K562 (cell line): ENCODE data around the gene B3GAT1. TPM values are rescaled to one million over a fixed set of nuclear protein-coding genes. Genes with fewer than 3 reads are reported as not detected.

Experiments used
- ATAC-seq: fragments of 200-7000 bp; cut with Tn5 transposase; 3 replicates; pipeline ENCODE4 v1.9.1; 2020; ENCODE audit warnings: moderate library complexity
- BruUV-seq: library from RNA; stranded (reverse); fragments of 400-500 nt; replicated peaks from 2 replicates; lab custom pipeline; 2021; lab: Mats Ljungman, UMichigan
- CTCF ChIA-PET: fragments of 300-600 bp; formaldehyde crosslinking; extraction: SDS; loops from one replicate; lab custom pipeline; 2021; ENCODE audit warnings: low intra/inter-chr PET ratio; lab: Yijun Ruan, JAX
- POLR2A ChIA-PET: fragments of 300-600, 350-650 bp; sonication (Branson Sonifier 250); formaldehyde crosslinking; extraction: SDS; loops from one replicate; lab custom pipeline; 2021; ENCODE audit warnings: antibody characterized with exemption, inconsistent platforms; lab: Yijun Ruan, JAX
- DNase-seq, 4 experiments: peaks; one replicate each; pipeline versions ENCODE4 v3.0.0 to v3.0.0-alpha.2; 2011 to 2018; ENCODE audit warnings: low spot score in 3 of 4, mixed read lengths in 3 of 4; ENCODE audit errors: extremely low read depth in 1 of 4
- FAIRE-seq: peaks from 2 replicates; lab custom pipeline; 2011; peaks lifted over from hg19 to GRCh38; lab: Jason Lieb, UNC
- H2AFZ ChIP-seq: 2 replicates; pipeline ENCODE4 v1.6.0; 2011; ENCODE audit warnings: low read depth, low read length, control low read depth, inconsistent platforms
- H3K27ac ChIP-seq: fragments of 200-600 bp; 3 replicates; pipeline ENCODE4 v1.8.0; 2011; ENCODE audit warnings: low read depth, mild to moderate bottlenecking, control low read depth, inconsistent platforms, low read length, moderate library complexity, mixed read lengths; ENCODE audit errors: extremely low read depth
- H3K27me3 ChIP-seq, 2 experiments: fragments of 300-600 bp in 1 of 2; 2 replicates in 1 of 2; 3 replicates in 1 of 2; pipeline versions ENCODE4 v1.6.0 to v1.8.0; 2011; ENCODE audit warnings: inconsistent platforms in 2 of 2, low read length in 2 of 2, mild to moderate bottlenecking in 1 of 2, mixed read lengths in 1 of 2, moderate library complexity in 1 of 2; ENCODE audit not compliant: control insufficient read depth in 2 of 2, insufficient read depth in 2 of 2
- H3K36me3 ChIP-seq: fragments of 300-600 bp; 3 replicates; pipeline ENCODE4 v1.8.0; 2011; ENCODE audit warnings: mild to moderate bottlenecking, low read length, inconsistent platforms; ENCODE audit not compliant: control insufficient read depth, insufficient read depth
- H3K4me1 ChIP-seq, 2 experiments: fragments of 200-600 bp in 1 of 2; replicated peaks in 1 of 2; 2 replicates in 1 of 2; 3 replicates in 1 of 2; pipeline versions ENCODE4 v1.5.1 to v1.8.0; 2011; ENCODE audit warnings: inconsistent platforms in 2 of 2, low read length in 2 of 2, mild to moderate bottlenecking in 1 of 2, mixed read lengths in 1 of 2, moderate library complexity in 1 of 2; ENCODE audit not compliant: control insufficient read depth in 2 of 2, insufficient read depth in 2 of 2
- H3K4me2 ChIP-seq: 2 replicates; pipeline ENCODE4 v1.6.1; 2011; ENCODE audit warnings: low read length, control low read depth, inconsistent platforms, mixed read lengths; ENCODE audit not compliant: insufficient read depth
- H3K4me3 ChIP-seq: fragments of 200-600 bp; sonication (generic), shearing (Covaris generic); 2 replicates; pipeline ENCODE4 v1.5.1; 2016; ENCODE audit warnings: control low read depth, inconsistent platforms
- H3K79me2 ChIP-seq: fragments of 200-600 bp; 3 replicates; pipeline ENCODE4 v1.8.0; 2011; ENCODE audit warnings: low read length, inconsistent platforms; ENCODE audit not compliant: control insufficient read depth, insufficient read depth
- H3K9ac ChIP-seq, 2 experiments: 2 replicates each; pipeline versions ENCODE4 v1.6.0 to v1.6.1; 2011; ENCODE audit warnings: low read depth in 2 of 2, low read length in 2 of 2, control low read depth in 1 of 2, inconsistent platforms in 1 of 2, mild to moderate bottlenecking in 1 of 2, mixed read lengths in 1 of 2; ENCODE audit not compliant: insufficient read depth in 1 of 2
- H3K9me1 ChIP-seq: one replicate; pipeline ENCODE4 v1.6.0; 2011; ENCODE audit warnings: inconsistent platforms, mild to moderate bottlenecking, low read length, moderate library complexity; ENCODE audit not compliant: control insufficient read depth, insufficient read depth
- H3K9me3 ChIP-seq: replicated peaks from 2 replicates; pipeline ENCODE4 v1.5.1; 2011; ENCODE audit warnings: low read depth, low read length, inconsistent platforms; ENCODE audit not compliant: control insufficient read depth, insufficient read depth
- H4K20me1 ChIP-seq: replicated peaks from 2 replicates; pipeline ENCODE4 v1.6.1; 2011; ENCODE audit warnings: low read length, inconsistent platforms, mixed read lengths; ENCODE audit not compliant: control insufficient read depth, insufficient read depth
- ATF7 ChIP-seq: fragments of 450-650 bp; IDR thresholded peaks from 2 replicates; pipeline ENCODE4 v1.7.1; 2014; ENCODE audit warnings: mild to moderate bottlenecking, moderate library complexity
- CEBPB ChIP-seq: fragments of 450-650 bp; IDR thresholded peaks from 2 replicates; pipeline ENCODE4 v1.6.1; 2016; ENCODE audit warnings: missing genetic modification characterization, missing compliant biosample characterization
- ELK1 ChIP-seq: sonication (generic); formaldehyde crosslinking; IDR thresholded peaks from 2 replicates; pipeline ENCODE4 v1.8.1; 2022; ENCODE audit warnings: missing genetic modification reagents
- HDGF ChIP-seq: fragments of 450-650 bp; IDR thresholded peaks from 2 replicates; pipeline ENCODE4 v1.6.1; 2016
- POLR2G ChIP-seq: fragments of 200-400 bp; formaldehyde crosslinking; IDR thresholded peaks from 2 replicates; pipeline ENCODE4 v1.6.1; 2017; ENCODE audit warnings: low read depth, mild to moderate bottlenecking, antibody characterized with exemption, low read length, moderate library complexity
- POLR2H ChIP-seq: IDR thresholded peaks from 2 replicates; pipeline ENCODE4 v1.6.1; 2016; ENCODE audit warnings: missing genetic modification characterization, low read depth, mild to moderate bottlenecking, control low read depth, missing compliant biosample characterization, moderate library complexity
- PTBP1 ChIP-seq: fragments of 200-400 bp; formaldehyde crosslinking; IDR thresholded peaks from 2 replicates; pipeline ENCODE4 v1.6.1; 2017; ENCODE audit warnings: low read depth, low read length
- RFX5 ChIP-seq: IDR thresholded peaks from 2 replicates; pipeline ENCODE4 v1.6.1; 2011; ENCODE audit warnings: low read depth, mild to moderate bottlenecking, improper control_type of control experiment, low read length
- RNF219 ChIP-seq: fragments of 250-450 bp; sonication (Bioruptor Pico); IDR thresholded peaks from 2 replicates; pipeline ENCODE4 v1.5.0; 2022; ENCODE audit warnings: mild to moderate bottlenecking
- ZNF239 ChIP-seq: fragments of 250-450 bp; sonication (Bioruptor Pico); IDR thresholded peaks from 2 replicates; pipeline ENCODE4 v1.4.0; 2020; ENCODE audit warnings: mild to moderate bottlenecking
- ZNF311 ChIP-seq: fragments of 250-450 bp; sonication (Bioruptor Pico); IDR thresholded peaks from 2 replicates; pipeline ENCODE4 v1.4.0; 2020; ENCODE audit warnings: mild to moderate bottlenecking, moderate library complexity
- ZNF407 ChIP-seq: fragments of 450-650 bp; IDR thresholded peaks from 2 replicates; pipeline ENCODE4 v1.6.1; 2016; ENCODE audit warnings: low read depth
- ZNF766 ChIP-seq: fragments of 200-800 bp; sonication (Bioruptor generic); conservative IDR thresholded peaks from 2 replicates; pipeline ENCODE4 v1.6.1; 2016; ENCODE audit warnings: missing genetic modification characterization, missing compliant biosample characterization
- WGBS: fragments of 100-300 bp; shearing (Covaris generic); methylation state at CpG from one replicate; pipeline ENCODE4 v1.1.6; 2016; ENCODE audit warnings: low coverage, mixed read lengths; ENCODE audit not compliant: insufficient coverage; ENCODE audit errors: missing lambda C conversion rate; 5-methylcytosine and 5-hydroxymethylcytosine counted together
- in situ Hi-C: fragments of 300-500 bp; cut with MboI; formaldehyde crosslinking; loops from 4 replicates; pipeline ENCODE4 v1.15.0; 2018; ENCODE audit warnings: inconsistent platforms, mixed read lengths
- intact Hi-C: fragments of 100-400 bp; cut with micrococcal nuclease; formaldehyde crosslinking; loops from 2 replicates; pipeline ENCODE4 v1.14.2; 2022
- polyA plus RNA-seq, 8 experiments: library from polyadenylated mRNA; depleted of rRNA in 4 of 8; stranded (reverse) in 5 of 8; unstranded in 3 of 8; fragments of >200 nt; fragmentation: Nextera tagmentation in 2 of 8; fragmentation: Illumina TruSeq in 1 of 8; extraction: Ambion mirVana in 2 of 8; extraction: Trizol in 1 of 8; gene quantifications; 2 replicates each; pipeline versions ENCODE4 v1.2.1 to v1.2.3, GENCODE V29; 2011 to 2014; ENCODE audit warnings: inconsistent platforms in 1 of 8, missing spikeins in 1 of 8
- total RNA-seq, 7 experiments: library from RNA; depleted of rRNA in 6 of 7; stranded (reverse); fragments of >200 nt in 6 of 7; fragmentation: Illumina TruSeq in 2 of 7; extraction: Trizol in 2 of 7; gene quantifications; 2 replicates each; pipeline versions ENCODE4 v1.2.1 to v1.2.3, GENCODE V29; 2011 to 2021; ENCODE audit warnings: low replicate concordance in 1 of 7

B3GAT1 gene
- total and polyA plus RNA-seq, 9 of the 15 experiments (the other 6 are each of a cell fraction or from before 2014, with no cell fraction given): 0.01 to 0.53 (median 0.14) TPM; not detected in 1

GRCh38 chr11:134436781-134437180 lies 24.7 kb upstream of the B3GAT1 start:
- no peak overlapping the region for H2AFZ ChIP-seq
- H3K4me2 ChIP-seq: no peak overlapping the region
- DNase-seq: no peak
- ChIA-PET POLR2A (no interaction called here), CTCF (no interaction called here)
- ATAC-seq: no peak
- peaks cover 2 to 53% of the 10 kb centered on the region in 2 experiments; a peak in 3 of 5 replicates for H3K27me3 ChIP-seq
- in situ Hi-C loops: no loop called here
- no peaks in the 10 kb centered on the region for H3K9me1 ChIP-seq
- intact Hi-C loops: no loop called here
- no peak overlapping the region for H3K9ac ChIP-seq
- H3K4me3 ChIP-seq: no peak overlapping the region
- BruUV-seq: no TSS peak
- 0% methylated on average over 8 of the region's 10 CpGs for WGBS
- no peaks in the 10 kb centered on the region for H4K20me1 ChIP-seq
- FAIRE-seq: no peak
- H3K4me1 ChIP-seq: no peaks in the 10 kb centered on the region
- no peaks in the 10 kb centered on the region for H3K9me3 ChIP-seq
- no peaks in the 10 kb centered on the region for H3K79me2 ChIP-seq
- H3K36me3 ChIP-seq: no peaks in the 10 kb centered on the region
- no peak overlapping the region for H3K27ac ChIP-seq
- no peak for TF ChIP-seq ELK1
- TF ChIP-seq ATF7: no peak
- no peak for TF ChIP-seq POLR2H (tag)
- no peak for TF ChIP-seq POLR2G
- TF ChIP-seq RNF219: no peak
- no peak for TF ChIP-seq ZNF766
- TF ChIP-seq ZNF311 (CRISPR knock-in tag): no peak
- TF ChIP-seq ZNF239 (CRISPR knock-in tag): no peak
- TF ChIP-seq CEBPB (tag): no peak
- TF ChIP-seq PTBP1: no peak
- TF ChIP-seq RFX5: no peak
- no peak for TF ChIP-seq HDGF
- no peak for TF ChIP-seq ZNF407
